Measurements from ENCODE around the gene DIAPH2.
"Not testable (repeated sequence)": the region's sequence is repeated elsewhere in the genome, so short reads cannot be mapped to it uniquely, and the experiment has no call there.

Gene DIAPH2

DNA sequence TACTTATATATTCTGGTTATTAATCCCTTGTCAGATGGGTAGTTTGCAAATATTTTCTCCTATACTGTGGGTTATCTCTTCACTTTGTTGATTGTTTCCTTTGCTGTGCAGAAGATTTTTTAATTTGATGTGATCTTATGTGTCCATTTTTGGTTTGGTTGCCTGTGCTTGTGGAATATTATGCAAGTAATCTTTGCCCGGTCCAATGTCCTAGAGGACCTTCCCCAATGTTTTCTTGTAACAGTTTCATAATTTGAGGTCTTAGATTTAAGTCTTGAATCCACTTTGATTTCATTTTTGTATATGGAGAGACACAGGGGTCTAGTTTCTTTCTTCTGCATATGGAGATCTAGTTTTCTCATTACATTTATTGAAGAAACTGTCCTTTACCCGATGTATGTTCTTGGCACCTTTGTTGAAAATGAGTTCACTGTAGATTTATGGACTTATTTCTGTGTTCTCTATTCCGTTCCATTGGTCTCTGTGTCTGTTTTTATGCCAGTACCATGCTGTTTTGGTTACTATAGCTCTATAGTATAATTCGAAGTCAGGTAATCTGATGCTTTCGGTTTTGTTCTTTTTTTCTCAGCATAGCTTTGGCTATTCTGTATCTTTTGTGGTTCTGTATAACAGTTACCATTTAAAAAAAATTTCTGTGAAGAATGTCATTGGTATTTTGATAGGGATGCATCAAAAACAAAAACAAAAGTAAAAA is 34.7 kb downstream of the DIAPH2 start:
- DNase-seq (ENCODE audit: low read depth): no peak

DNA sequence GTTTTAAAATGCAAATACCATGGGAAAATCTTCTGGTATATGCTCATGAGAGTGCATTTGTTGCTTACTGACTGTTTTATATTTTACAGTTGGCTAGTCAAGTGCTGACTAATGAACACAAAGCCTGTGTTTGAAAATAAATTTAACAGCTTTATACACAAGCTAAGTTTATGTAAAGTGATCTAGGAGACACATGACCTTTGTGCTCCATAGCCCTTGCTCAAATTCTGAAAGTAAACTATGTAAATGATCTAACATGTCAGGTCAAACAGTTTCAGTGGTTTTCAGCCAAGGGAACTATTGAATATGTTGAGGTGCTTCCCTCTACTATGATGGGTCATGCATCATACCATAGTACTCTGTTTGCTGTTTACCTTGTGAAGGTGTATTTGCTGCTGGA is 36.7 kb downstream of the DIAPH2 start:
- DNase-seq (ENCODE audit: low read depth): no peak

DNA sequence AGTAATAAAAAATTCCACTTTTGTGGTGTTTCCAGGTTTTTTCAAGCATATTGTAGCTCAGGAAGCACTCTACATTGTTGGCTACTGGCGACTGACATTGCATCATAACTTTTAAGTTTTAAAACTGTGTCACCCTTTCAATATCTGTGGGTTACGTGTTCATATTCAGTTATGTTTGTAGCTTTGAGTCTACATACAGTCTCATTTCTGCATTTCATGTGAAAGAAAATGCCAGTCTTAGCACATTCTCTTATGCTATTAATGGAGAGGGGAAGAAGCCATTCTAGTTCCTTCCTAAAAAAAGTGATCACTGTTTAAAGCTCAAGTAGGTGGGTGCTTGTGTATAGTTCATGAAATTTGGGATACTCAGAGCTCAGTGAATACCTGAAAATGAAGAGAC is 38.1 kb downstream of the DIAPH2 start:
- no peak for DNase-seq (ENCODE audit: low read depth)

DNA sequence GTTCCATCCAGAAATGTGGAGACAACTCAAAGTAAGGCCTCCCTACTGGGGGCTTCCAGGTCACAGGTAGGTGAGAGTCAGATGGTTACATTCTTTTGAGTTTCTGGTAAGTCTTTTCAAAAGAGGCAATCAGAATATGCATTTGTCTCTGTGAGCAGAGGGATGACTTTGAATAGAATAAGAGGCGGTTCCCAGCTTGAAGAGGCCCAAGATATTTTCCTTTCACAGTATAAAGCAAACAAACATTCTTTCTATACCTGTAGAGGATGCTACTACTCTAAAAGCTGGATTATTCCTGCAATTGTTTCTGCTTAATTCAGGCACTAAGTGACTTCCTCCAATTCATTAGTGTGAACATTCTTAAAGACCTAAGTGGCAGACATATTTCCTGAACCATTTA is 44.4 kb downstream of the DIAPH2 start:
- no peak for DNase-seq (ENCODE audit: low read depth)

DNA sequence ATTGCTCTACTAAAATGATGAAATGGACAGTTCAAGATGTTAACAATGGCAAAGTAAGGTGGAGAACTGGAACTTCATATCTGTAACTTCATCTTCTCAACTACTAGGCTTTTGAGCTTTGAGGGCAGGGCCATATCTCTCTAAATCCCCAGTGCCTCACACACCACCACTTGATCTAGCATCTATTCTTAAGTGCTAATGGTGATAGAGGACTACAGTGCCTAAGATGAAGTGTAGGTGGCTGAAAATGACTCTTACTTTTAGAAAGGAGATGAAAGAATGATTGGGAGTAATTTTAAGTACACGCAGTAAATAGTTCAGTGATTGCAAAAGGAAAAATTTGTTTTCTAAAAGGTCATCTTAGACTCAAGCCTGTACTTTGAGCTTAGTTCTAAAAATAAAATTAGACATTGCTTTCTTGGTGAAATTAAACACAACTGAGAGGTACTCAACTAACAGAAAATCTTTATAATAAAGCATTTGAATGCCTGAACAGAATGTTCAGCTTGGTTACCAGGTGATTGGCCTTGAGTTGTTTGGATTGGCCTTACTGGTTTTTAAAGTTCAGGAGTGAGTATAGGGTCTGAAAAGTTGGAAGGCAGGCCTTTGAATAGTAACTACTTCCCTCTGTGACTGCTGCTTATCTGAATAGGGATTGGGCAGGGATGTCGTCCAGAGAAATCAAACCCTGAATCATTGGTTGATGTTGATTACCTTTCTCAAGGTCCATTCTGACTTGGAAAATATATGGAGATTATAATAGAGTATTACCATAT is 45.4 kb downstream of the DIAPH2 start:
- DNase-seq (ENCODE audit: low read depth): no peak

DNA sequence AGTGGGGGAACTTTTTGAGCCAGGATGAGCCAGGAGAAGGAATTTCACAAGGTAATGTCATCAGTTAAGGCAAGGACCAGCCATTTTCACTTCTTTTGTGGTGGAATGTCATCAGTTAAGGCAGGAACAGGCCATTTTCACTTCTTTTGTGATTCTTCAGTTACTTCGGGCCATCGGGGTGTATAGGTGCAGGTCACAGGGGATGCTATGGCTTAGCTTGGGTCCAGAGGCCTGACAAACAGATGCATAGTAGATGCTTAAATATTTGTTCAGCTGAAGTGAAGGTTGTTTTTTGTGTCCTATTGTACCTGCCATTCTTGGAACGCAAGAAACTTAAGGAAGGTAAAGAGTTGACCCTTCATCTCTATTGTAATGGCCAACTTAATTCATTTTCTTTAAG is 46.4 kb downstream of the DIAPH2 start:
- not testable (repeated sequence) for DNase-seq (ENCODE audit: low read depth)

DNA sequence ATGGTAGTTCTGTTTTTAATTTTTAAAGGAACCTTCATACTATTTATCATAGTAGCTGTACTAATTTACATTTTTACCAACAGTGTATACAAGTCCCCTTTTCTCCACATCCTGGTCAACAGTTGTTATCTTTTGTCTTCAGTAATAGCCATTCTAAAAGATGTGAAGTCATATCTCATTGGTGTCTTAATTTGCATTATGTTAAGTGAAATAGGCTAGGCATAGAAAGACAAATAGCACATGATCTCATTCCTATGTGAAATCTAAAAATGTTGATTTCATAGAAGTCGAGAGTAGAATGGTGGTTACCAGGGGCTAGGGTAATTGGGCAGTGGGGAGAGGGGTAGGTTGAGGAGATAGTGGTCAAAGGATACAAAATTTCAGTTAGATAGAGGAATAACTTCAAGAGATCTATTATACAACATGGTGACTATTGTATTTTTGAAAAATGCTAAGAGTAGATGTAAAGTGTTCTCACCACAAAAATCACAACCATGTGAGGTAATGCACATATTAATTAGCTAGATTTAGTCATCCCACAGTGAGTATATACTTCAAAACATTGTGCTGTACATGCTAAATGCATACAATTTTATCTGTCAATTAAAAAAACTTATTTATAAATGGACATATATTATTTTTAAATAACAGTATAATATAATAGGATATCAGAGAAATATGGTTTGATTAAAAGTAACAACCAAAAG is 58.9 kb downstream of the DIAPH2 start:
- no peak for DNase-seq (ENCODE audit: low read depth)

DNA sequence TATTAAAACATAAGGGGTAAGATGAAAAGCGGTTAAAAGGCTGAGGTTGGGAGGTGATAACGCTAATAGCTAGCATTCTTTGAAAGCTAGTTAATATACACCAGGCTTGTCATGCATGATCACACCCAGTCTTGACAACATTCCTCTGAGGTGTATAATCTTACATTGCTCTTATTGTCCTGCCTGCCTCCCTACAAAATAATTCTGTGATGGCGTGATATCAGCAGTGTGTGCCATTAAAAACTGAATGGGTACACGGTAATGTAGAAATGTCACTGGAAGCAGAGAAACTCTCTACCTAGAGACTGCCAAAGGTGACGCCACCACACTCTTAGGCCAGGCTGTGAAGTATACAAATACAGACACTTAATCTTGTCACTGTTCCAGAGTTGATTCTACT is 68.1 kb downstream of the DIAPH2 start:
- DNase-seq (ENCODE audit: low read depth): no peak

DNA sequence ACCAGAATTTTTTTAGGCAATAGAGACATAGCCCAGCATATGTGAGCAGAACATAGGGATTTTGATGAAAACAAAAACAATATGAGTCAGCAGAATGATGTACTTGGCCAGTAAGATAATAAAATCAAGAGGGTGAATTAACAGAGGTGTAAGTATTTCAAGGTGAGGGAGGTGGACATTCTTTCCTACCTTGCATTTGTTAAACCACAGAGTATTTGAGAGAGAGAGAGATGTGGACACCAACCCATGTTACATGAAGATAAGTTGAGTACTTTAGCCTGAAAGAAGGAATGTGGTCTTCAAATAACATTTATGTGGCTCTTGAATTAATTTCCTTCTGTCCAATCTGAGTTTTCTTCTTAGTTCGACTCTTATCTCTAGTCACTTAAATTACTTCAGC is 68.6 kb downstream of the DIAPH2 start:
- DNase-seq (ENCODE audit: low read depth): no peak

DNA sequence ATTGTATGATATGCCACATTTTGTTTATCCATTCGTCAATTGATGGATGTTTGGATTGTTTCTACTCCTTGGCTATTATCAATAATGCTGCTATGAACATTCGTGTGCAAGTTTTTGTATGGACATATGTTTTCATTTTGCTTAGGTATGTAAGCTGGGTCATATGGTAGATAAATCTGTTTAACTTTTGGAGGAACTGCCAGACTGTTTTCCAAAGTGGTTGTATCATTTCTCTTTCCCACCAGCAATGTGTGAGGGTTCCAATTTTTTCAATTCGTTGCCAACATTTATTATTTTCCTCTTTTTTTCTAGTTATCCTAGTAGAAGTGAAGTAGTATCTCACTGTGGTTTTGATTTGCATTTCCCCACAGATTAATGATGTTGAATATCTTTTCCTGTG is 71.8 kb downstream of the DIAPH2 start:
- DNase-seq (ENCODE audit: low read depth): no peak

DNA sequence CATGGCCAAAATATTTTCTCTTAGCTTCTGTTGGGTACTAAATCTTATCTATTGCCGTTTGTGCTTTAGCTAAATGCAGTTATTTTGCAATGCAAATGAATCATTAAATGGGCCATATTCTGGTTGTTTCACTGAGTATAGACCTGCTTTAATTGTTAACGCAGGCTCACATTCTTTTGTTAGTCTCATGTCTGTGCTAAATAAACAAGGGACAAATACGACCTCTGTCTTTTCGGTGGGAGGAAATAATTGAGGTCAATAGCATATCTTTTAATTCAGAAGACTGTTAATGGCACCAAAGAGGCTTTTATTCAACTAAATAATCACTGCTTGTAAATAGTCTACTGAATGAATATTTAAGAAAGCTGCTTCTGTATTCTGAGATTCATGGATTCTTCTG is 76.9 kb downstream of the DIAPH2 start:
- no peak for DNase-seq (ENCODE audit: low read depth)

DNA sequence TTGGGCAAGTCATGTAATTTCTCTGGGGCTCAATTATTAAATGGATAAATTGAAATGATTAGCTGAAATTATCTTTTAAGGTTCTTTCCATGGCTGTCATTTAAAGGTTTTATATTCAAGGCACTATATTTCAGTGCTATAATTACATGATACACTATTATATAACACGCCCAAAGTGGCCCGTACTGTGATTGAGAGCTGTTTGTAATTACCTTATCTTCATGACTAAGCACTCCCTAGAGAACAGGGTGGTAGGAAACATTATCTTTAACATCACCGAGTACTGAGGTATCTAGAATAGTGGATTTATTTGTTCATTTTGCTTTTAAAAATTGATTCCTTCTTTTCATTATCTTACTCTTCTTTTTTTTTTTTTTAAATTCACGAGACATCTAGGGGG is 79.0 kb downstream of the DIAPH2 start:
- DNase-seq (ENCODE audit: low read depth): no peak

DNA sequence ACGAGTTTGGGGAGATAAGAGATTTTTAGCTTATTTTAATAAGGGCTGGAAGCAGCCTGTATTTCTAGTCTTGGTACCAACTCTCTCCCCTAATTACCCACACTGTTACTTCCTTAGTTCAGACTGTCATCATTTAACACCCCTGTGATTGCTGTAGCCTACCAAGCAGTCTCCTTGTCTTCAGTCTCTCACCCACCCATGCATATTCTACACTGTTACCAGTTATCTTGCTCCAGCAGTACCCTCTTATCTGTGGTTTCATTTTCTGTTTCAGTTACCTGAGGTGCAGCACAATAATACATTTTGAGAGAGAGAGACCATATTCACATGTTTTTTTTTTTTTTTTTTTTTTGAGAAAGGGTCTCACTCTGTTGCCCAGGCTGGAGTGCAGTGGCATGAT is 80.2 kb downstream of the DIAPH2 start:
- no peak for DNase-seq (ENCODE audit: low read depth)

DNA sequence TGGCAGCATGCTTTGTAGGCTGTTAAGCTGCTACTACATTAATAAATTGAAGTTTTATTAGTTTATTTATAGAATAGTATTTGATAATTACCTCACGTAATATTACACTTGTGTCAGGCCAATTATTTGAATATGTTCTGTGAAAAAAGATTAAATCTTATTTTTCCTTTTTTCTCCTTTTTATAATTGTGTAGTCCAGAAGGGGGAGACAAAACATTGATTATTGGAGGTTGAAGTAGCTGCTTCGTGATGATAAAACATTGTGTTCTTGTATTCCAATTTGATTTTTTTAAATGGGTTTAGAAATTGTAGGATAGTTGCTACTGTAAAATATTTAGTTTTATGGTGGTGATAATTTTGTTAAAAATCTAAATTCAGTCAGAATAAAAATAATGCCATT is 85.7 kb downstream of the DIAPH2 start:
- no peak for DNase-seq (ENCODE audit: low read depth)

DNA sequence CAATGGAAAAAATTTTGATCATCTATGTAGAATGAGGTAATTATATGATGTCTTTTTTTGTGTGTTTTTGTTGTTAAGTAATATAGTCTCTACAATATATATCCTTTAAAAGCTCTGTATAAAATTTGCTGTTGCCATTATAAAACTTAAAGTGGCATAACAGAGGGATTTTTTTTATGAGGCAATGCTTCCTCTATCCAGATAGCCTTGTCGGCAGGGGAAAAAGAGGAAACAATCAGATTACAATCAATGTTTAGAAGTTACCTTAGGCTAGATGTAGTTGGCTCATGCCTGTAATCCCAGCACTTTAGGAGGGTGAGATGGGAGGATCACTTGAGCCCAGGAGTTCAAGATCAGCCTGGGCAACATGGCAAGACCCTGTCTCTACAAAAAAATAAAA is 86.8 kb downstream of the DIAPH2 start:
- DNase-seq (ENCODE audit: low read depth): no peak

DNA sequence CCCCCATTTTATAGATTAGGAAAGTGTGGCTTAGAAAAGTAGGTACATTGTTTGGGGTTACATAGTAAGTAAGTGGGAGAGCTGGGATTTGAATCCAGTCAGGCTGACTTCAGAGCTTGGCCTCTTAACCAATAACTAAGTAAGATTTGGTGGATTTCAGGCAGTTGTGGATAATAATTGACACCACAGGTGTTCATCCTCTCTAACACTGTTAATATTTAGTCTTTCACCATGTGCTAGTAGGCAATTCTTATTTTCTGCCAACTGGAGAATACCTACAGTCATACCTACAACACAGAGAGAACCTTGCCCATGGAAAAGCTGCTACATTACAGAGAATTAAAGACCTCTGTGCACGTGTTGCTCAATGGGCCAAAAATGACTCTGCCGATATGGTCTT is 89.5 kb downstream of the DIAPH2 start:
- no peak for DNase-seq (ENCODE audit: low read depth)

DNA sequence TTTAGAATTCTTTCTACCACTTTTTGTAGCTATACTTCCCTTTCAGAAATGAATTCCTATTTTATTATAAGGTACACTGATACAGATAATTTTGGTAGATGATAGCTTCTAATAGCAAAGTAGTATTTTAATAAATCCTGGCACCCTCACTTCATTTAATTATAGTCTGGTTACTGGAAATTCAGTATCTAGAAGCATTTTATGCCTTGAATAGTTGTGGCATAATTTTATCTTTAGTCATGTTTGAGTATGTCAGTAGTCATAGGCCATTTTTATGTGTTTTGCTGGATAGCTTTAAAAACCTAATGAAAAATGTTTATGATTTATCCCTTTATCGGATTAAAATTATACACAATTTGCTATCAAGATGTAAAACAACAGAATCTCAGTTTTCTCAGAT is 92.3 kb downstream of the DIAPH2 start:
- no peak for DNase-seq (ENCODE audit: low read depth)

DNA sequence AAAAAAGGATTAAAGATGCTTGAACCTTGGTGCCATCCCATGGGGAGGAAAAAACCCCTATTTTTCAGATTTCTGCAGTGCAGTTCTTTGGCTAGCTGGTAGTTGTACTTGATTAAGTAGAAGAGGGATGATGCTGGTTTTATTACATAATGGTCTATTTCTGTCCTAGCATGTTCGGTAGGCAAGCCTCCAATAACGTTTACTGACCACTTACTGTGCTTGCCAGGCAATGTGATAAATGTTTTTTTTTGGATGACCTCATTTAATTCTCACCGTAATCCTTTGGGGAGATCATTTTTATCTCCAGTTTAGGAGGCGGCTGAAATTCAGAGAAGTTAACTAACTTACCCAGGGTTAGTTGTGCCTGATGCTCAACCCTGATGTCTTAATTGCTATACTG is 106.9 kb downstream of the DIAPH2 start:
- no peak for DNase-seq (ENCODE audit: low read depth)

DNA sequence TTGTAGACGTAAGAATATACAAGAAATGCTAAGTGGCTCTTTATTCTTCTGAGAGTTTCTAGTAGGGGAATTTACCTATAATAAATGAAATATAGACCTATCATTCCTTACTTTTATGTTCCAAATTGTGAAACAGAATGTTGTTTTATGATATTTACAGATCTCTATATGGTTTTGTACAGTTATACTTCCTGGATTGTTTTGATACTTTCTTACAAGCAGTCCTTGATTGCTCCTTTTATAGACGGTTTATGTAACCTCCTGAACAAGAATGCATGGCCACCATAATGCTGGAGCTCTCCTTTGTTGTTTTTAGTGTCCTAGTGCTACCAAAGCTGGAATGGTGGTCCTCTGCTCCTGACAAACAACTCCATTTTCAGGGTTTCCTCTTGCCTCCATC is 107.4 kb downstream of the DIAPH2 start:
- DNase-seq (ENCODE audit: low read depth): no peak

DNA sequence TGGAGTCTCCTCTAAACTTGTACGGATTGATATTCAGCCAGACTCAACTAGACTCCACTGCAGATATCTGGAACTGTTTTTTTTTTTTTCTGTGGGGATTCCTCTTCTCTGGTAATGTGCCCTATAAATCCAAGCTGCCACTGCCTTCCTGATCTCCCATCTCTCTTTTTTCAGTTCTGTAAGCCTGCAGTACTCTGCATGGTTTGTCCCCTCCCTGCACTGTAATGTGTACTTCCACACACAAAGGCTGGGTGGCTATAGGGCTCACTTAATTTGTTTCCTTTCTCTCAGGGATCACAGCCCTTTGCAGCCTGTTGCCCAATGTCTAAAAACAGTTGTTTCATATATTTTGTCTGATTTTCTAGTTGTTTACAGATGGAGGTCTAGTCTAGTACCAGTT is 114.3 kb downstream of the DIAPH2 start:
- no peak for DNase-seq (ENCODE audit: low read depth)

DNA sequence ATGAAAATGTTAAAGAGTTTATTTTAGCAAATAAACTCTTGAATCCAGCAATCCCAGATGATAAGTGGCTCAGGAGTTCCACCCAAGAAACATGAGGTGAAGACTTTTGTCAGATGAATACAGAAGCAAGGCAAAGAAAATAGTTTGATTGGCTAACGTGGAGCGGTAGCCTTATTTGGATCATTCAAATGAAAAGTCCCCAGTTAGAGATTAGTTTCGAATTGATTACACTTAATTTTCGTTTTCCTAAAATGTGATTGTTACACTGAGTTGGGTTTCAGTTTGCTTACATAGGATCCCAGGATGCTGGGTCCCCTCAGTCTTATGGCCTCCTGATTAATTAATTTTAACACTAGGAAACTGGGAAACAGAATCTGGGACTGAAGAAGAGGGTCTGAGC is 122.7 kb downstream of the DIAPH2 start:
- DNase-seq (ENCODE audit: low read depth): no peak

DNA sequence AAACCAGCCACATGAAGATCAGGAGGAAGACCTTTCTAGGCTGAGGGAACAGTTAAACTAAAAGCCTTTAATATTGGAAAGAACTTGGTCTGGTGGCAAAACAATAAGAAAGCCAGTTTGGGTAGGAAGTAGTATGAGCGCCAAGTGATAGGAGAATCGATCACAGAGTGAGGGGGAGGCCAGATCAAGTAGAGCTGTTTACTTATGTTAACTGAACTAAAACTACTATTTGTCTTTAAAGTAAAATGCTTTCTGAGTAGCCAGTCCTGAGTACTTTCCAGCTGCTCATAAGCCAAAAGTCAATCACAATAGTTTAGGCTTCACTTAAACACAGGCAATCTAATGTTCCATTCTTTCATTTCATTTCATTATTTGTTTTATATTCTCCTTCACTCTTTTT is 136.3 kb downstream of the DIAPH2 start:
- DNase-seq (ENCODE audit: low read depth): no peak

DNA sequence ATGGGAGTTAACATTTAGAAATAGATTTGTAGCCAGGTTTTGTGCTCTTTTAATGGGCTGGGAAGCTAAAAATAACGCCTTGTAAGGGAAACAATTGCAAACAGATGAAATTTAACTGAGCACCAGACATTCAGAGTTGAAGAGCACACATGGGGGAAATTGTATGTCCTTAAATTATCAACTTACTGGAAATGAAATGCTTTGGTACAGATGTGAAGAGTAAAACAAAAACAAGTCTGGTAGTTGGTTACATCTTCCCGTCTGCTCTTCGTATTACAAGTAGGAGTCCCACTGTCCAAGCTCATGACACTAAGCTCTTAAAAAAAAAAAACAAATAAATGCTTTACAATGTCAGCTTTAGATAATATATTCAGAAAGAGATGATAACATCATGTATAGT is 139.5 kb downstream of the DIAPH2 start:
- no peak for DNase-seq (ENCODE audit: low read depth)

Measured in activated T-cell treated with anti-CD3 and anti-CD28 coated beads for 48 hours (primary cell).